ENCODE measurements around the gene LY6G5B.

The LY6G5B gene

GRCh38 chr6:31642798-31643570 lies 26.8 kb upstream of the LY6G5B start:
- no peak for DNase-seq

- DNase-seq = no peak
Observed at GRCh38 chr6:31643818-31644454, 25.8 kb upstream of the LY6G5B start.

- no peak for DNase-seq
Observed at GRCh38 chr6:31645325-31645724, 24.5 kb upstream of the LY6G5B start.

DNA sequence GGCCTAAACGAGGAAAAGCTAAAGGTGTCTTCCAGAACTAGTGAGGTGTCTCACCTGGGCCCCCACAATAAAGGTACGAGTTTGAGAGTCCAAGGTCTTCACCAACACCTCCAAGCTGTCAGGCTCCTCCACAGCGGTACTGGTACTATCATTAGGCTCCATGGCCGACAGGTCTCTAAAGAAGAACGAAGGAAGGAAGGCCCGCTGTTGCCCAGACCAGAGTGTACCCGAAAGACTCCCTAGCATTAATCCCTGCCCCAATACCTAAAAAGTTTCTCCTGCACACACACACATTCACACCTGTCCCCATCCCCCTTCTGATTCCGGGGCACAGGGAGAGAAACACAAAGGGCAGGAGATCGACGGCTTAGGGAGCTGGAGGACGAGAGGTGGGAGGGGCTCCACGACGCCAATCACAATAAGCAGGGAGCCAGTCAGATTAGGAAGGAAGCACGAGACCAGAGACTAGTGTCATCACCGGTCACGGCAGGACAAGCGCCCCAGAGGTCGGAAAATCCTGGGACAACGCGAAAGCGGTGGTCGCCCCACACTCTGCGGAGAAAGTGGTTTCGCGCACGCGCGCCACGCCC lies 18.1 kb upstream of the LY6G5B start:
- no peak for DNase-seq

DNA sequence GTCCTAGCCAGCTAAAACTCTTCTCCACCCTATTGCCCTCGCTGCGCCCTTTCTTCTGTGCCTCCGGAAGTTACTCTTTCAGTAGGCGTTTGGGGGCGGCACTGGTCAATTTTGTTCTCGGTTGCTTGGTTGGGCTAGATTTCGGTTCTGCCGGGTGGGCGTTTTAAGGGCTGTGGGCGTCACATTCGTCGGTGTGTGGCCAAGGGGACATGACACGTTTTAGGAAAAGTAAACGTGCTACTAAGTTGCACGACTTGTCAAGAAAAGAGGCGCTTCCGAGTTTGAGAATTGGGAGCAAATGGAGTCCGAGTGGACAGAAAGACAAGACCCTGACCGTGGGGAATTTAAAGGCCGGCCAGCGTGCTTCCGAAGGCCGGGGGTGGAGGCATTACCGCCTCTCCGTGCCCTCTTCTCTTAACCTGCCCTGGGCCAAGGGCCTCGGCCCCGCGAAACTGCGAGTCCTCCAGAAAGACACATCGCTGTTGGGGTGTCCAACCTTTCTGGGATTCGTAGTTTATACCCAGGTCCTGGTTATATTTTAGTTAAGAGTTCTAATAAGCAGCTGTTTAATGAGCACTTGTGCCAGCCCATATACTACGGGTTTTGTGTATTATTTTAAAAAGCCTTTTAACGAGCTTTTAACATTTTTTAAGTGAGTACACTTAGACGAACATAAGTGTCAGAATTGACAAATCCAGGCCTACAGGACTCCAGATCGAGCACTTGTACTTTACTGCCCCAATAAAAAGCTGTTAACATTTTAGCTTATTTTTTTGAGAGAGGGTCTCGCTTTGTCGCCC lies 16.7 kb upstream of the LY6G5B start:
- peak in 1 of 2 donors; percentile 90 for DNase-seq

DNA sequence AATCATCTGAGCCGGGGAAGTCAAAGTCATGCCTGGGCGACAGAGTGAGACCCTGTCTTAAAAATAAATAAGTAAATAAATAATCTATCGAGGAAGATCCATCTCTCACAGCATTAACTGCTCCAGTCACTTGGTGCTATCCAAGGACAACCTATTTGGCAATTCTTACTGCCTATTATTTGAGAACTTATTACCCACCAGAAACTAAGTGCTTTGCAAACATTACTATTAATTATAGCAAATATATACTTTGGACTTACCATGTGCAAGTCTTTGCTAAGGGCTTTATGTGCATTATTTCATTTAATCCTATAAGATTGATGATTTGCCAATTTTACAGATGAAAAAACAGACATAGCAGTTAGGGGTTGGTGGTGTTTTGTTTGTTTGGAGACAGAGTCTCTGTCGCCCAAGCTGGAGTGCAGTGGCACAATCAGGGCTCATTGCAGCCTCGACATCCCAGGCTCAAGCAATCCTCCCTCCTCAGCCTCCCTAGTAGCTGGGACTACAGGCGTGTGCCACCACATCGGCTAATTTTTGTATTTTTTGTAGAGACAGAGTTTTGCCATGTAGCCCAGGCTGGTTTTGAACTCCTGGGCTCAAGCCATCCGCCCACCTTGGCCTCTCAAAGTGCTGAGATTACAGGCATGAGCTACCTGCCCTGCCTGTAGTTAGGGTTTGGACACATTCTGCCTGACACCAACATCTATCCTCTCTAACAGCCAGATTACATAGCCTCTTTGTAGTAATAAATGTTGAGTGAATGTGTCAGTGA lies 15.0 kb upstream of the LY6G5B start:
- DNase-seq = no peak

GRCh38 chr6:31655349-31656237 lies 14.2 kb upstream of the LY6G5B start, which contains the start of gene APOM:
Gene APOM, plus strand, starts transcription at chr6:31655894. Its CDS starts 73 bp downstream, at chr6:31655967.
- no peak for DNase-seq

DNA sequence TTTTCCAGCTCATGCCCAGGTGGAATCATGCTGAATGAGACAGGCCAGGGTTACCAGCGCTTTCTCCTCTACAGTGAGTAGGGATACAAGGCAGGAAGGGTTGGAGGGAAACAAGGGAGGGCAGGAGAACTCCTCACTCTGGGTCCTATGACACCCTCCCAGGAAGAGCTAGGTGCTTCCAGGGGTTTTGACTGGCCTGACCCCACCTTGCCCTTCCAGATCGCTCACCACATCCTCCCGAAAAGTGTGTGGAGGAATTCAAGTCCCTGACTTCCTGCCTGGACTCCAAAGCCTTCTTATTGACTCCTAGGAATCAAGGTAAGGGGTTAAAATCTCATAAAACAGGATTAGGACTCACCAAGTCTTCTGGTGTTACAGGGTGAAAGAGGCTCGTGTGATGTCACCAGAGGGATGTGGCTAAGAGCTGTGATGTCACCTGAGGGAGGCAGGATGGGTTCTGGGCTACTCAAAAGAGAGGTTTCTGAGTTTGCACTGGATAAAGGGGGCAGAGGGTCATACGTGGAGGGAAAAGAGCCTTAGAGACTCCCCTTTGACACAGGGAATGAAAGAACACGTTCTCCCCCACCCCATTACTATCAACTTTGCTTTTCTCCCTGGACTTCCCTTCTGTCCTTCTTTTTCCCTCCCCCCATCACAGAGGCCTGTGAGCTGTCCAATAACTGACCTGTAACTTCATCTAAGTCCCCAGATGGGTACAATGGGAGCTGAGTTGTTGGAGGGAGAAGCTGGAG lies 12.2 kb upstream of the LY6G5B start:
- peak in 1 of 2 donors; percentile 42 for DNase-seq

DNA sequence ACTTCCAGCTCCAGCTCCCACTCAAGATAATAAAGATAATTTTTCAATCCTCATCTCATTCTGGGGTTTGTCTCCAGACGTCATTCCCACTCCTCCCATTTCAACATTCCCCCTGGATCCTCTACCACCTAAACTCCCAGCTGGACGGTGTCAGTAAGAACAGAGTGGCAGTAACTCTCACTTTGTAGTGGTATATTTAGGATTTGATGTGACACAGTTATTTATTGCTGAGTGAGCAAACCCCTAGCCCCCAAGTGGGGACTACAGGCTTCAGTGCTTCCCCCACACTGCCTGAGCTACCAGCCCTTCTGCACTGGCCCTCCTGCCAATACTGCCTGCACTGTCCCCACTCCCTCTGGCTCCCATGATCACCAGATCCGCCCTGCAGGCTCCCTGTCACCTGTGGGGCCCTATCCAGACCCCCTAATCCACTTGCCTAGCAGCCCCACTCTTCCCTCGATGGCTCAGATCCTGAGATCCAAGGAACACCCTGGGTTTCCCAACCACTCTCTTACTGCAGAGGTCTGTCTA lies 11.6 kb upstream of the LY6G5B start:
- DNase-seq = no peak

DNA sequence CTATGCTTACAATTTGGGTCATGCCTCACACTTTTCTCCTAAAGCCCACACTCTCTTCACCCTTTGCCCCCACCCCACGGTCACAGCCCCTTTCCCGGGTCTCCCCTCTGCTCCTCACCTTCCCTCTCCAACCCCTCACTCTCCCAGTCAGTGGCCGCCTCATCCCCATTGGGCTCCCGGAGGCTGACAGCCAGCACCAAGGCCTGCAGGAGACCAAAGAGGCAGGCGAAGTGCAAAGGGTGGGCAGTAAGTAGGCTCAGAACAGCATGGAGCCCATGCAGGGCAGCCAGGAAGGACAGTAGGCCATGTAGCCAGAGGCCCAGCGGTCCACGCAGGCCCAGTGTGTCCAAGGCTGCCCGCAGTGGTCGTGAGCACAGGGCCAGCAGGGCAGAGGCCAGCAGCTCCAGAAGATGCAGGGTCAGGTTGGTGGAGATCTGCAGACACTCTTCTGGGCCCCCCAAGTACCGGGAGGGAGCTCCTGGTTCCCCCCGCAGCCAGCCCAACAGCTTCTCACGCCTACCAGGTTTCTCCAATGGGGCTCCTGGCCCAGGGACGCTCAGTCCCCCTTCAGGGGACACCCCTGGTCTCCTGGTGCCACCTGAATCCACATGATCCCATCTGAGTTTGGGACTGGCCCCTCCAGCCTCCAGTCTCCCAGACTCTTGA lies 10.7 kb upstream of the LY6G5B start:
- no peak for DNase-seq

GRCh38 chr6:31659649-31660380 lies 10.0 kb upstream of the LY6G5B start:
- DNase-seq = peak; percentile 18 to 60

- peak; percentile 71 to 81 for DNase-seq
Observed at GRCh38 chr6:31660381-31661261, 9.2 kb upstream of the LY6G5B start, which contains the start of gene C6orf47. Gene C6orf47, minus strand, starts transcription at chr6:31660778. Its CDS starts 831 bp downstream, at chr6:31659947.

GRCh38 chr6:31661262-31662123 lies 8.3 kb upstream of the LY6G5B start:
- no peak for DNase-seq

DNA sequence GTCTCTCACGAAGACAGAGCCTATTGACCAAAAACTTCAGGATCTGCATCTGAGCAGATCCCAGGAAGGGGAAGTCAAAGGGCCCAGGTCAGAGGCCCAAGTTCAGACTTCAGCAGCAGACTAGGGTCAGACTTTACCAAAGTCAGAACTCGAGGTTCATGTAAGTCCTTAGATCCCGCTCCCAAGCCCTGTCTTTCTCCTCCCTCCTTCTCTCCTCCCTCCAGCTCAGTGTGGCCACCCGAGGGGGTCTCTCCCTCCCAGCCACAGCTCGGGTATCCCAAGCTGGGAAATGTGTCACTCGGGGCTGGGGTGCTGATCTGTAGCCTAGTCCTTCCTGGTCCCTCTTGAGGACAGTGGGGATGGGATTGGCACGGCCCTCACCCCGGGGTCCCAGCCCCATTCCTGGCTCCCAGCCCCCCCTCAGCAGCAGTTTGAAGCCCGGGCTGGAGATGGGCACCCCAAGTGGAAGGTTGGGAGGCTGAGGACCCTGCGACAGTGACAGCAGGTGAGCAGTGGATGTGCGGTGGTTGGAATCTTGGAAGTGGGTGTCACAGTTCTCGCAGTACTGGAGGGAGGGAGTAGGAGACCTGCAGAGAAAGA lies 7.6 kb upstream of the LY6G5B start:
- DNase-seq = no peak

DNA sequence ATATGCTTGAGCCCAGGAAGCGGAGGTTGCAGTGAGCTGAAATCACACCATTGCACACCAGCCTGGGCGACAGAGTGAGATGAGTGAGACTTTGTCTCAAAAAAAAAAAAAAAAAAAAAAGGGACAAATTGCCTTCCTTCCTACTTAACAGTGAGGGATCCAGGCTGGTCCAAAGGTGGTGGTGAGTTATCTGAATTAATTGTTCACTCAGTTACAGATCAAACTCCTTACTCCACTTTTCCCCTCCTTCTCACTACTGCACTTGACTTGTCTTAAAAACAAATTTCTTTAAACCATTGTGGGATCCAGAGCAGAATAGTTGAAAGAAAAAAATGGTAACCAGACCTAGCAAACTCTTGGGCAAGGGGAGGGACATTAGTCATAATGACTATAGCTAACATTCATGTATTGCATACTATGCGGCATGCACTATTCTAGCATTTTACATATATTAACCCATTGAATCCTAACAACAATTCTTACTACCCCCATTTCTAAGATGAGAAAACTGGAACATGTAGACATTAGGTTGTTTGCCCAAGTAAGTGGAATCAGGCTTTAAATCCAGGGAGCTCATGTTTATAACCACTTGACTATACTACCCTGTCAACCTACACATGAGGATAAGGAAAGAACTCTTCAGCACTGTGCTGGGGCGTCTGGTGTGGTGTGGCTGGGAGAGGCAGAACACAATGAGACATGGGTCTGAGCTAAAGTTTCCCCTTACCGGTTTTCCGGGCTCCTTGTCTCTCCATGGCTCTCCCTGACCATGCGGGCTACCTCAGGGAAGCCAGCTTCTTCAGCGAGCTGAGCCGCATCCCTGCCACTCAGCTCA lies 6.4 kb upstream of the LY6G5B start:
- DNase-seq = no peak

Data from CD4-positive, alpha-beta T cell treated with Interferon alpha-2 for 1 hour (primary cell).